Fibroblast of skin of abdomen (primary cell): ENCODE measurements around the gene PELI3.
"Not testable (repeated sequence)": the region's sequence is repeated elsewhere in the genome, so short reads cannot be mapped to it uniquely, and the experiment has no call there.

Experiments
- DNase-seq: peaks from one replicate; pipeline ENCODE4 v3.0.0-alpha.2; 2013

Gene PELI3

DNA sequence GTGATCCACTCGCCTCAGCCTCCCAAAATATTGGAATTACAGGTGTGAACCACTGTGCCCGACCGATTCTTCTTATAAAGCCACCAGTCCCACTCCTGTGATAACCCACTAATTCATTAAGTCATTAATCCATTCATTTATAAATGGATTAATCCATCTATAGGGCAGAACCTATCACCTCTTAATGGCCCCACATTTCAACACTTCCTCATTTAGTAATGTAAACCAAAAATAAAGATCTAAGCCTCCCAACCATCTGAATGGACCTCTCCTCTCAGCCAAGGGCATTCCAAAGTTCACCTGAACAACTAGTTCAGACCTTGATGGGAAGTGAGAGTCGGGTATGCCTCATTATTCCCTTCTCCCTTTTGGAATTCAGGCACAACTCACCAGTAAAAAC is 18.2 kb upstream of the PELI3 start:
- DNase-seq: no peak

DNA sequence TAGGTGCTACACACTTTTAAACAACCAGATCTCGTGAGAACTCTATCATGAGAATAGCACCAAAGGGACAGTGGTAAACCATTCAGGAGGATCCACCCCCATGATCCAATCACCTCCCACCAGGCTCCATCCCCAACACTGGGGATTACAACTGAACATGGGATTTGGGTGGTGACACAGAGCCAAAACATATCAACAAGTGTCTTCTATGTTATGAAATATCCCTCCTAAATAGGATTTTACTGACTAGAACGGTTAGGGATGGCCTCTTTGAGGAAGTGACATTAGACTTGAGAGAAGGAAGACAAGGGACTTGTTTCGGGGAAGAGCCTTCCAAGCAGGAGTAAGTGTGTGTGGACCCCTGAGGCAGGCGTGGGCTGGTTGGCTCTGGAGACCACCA is 16.1 kb upstream of the PELI3 start:
- DNase-seq: no peak

DNA sequence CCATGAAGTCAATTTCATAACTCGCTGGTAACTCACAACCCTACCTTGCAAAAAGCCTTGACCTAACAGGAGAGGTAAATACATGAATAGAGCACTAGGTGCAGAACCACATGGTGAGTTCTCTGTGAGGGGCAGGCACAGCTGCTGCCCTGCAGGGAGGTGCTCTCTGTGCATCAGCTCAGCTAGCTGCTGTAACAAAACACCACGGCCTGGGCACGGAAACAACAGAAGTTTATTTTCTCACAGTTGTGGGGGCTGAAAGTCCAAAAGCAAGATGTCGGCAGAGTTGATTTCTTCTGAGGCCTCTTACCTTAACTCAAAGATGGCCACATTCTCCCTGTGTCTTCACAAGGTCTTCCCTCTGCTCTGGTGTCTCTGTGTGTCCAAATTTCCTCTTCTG is 15.0 kb upstream of the PELI3 start:
- no peak for DNase-seq

DNA sequence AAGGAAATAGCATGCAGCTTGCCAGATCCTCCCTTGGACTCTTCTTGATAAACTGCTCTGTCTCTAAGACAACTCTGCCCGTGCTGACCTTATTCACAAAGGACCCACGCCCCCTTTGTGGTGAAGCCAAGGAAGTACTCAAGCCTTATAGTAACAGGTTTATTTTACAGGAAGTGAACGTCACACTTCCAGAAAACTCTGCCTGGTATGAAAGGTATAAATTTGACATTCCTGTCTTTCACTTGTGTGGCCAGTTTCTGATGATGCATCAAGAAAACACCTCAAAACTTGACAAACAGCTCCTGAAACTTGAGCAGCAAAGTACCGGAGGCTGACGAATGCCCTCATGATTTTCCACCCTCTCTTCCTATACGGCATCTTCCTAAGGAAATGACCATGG is 12.5 kb upstream of the PELI3 start:
- no peak for DNase-seq

DNA sequence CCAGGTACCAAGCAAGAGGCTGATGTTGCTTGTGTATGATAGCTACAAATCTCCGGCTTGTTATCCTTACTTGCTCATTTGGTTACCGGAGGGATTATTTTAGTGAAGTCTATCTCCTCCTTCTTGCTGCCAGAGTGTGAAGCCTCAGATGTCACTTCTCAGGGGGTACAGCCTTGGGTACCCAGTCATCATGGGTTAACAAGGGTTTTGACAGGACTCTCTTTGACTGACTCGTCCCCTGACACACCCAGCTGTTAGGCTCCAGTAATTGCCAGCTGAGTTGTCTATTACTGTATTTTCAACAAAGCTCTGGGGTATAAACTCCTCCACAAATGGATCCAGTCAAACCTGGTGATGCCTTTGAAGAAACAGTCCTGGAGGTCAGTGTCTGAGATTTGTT is 11.9 kb upstream of the PELI3 start:
- DNase-seq: no peak

DNA sequence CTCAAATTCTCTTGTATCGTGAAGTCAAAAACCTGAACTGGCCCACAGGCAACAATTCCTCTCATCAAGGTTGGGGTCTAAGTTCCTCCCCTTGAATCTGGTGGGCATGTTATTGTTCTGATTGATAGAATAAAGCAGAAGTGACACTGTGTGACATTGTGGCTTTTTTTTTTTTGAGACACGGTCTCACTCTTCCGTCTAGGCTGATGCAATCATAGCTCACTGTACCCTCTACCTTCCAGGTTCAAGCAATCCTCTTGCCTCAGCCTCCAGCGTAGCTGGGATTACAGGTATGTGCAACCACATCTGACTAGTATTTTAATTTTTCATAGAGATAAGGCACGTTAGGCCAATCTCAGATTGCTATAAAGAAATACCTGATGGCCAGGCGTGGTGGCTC is 8.9 kb upstream of the PELI3 start:
- no peak for DNase-seq

DNA sequence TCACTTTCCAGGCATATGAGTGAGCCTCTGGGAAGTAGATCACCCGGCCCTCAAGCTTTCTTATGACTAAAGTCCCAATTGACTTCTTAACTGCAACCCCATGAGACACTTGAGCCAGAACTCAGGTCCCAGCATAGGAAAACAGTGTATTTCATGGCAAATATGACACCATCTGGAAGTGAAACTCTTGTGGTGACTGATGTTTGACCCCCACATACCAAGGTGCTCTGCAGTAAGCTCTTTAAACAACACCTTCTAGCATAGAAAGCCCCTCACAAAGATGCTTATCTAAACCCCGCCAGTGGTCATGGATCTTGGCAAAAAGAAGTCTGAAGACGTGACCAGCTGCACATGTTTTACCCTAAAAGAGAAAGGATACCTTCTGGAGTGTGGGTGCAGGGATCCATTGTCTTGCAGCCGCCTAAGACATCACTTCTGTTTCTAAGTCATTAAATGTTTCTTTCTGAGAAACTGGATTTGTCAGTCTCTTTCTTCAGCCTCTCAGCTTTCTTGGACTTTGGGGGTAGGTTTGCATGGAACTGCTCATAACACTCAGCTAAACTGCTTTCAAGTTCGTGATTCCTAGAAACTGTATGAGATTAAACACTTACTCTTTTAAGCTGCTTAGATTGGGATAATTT is 7.4 kb upstream of the PELI3 start:
- DNase-seq: no peak

DNA sequence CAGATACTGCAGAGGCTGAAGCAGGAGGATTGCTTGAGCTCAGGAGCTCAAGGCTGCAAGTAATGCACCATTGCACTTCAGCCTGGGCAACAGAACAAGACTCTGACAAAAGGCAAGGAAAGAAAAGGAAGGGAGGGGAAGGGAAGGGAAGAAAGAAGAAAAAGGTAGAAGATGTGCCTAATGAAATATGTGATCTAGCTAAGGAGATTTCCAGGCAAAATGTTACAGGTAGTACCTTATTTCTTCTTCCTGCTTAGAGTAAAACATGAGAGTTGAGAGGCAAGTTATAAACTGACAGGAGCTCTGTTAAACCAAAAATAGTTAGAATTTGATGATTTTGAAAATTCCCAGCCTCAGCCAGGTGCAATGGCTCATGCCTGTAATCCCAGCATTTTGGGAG is 4.7 kb upstream of the PELI3 start:
- no peak for DNase-seq

DNA sequence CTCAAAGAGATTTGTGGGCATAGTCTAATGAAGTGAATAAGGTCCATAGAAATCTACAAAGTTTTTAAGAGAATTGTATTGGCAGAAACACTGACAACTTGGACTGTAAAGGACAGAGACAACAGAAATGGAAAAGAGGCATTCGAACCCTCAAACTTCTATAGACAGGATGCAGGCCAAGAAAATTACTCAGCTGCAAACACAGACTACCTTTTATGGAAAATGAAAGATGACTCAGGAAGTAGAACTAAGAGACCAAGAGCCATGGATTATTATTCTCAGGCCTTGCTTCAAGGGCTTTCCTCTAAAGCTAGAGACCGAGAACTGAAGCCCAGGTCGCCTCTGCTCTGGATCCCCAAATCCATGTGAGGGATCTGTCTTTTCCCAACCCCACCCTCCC is 3.8 kb upstream of the PELI3 start:
- DNase-seq: no peak

DNA sequence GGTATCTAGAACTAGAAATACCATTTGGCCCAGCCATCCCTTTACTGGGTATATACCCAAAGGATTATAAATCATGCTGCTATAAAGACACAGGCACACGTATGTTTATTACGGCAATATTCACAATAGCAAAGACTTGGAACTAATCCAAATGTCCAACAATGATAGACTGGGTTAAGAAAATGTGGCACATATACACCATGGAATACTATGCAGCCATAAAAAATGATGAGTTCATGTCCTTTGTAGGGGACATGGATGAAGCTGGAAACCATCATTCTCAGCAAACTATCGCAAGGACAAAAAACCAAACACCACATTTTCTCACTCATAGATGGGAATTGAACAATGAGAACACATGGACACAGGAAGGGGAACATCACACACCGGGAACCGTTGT is 2.6 kb upstream of the PELI3 start:
- DNase-seq: not testable (repeated sequence)

DNA sequence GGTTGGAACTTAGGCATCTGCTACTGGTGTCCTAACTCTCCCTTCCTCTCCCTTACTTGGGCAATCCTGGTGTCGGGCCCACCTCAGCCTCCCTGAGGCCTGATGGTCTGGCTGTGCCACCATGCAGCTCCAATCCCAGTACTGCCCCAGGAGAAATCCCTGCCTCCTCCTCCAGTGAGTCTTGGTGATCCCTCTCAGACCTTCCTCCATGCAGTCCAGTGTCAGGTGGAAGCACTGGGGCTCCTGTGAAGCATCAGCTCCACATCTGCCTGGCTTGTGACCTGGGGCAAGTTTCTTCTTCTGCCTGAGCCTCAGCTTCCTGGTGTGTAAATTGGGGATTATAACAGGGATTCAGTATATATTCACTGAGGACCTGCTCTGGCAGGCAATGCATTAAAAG is 1.8 kb upstream of the PELI3 start:
- no peak for DNase-seq

DNA sequence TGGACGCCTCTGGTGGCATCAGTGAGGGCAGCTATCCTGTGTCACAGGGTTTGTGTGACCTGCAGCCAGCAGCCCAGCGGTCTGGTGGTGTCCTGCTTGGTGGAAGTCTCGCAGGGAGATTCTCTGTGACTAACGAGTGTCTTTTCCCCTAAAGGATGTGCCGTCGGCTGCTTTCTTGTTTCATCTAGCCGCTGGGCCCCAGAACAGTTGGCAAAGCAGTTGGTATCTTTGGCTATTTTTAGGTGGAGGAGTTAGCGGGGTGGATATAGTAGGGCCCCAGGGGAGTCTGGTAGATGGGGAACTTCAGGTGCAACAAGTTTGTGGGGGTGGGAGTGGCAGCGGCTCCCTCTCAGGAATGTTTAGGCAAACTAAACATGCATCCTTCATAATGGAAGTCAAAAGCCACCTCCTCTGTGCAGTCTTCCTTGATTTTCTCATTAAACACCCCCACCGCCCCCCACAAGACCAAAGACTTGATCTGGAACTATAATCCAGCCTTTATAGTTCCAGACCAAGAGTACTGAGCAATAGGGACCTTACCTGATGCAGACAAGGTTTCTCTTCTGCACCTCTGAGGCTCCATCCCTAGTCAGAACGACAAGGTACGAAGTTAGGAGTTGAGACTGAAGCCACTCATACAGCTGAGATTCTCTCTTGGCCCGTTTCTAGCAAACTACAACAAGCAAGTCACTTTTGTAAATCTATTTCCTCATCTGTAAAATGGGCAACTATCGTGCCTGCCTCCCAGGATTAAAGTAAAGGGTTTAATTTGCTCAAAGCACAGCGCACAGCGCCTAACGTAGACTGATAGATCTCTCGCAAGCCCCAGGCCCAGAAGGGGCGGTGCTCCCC is 1.1 kb upstream of the PELI3 start:
- DNase-seq: no peak

DNA sequence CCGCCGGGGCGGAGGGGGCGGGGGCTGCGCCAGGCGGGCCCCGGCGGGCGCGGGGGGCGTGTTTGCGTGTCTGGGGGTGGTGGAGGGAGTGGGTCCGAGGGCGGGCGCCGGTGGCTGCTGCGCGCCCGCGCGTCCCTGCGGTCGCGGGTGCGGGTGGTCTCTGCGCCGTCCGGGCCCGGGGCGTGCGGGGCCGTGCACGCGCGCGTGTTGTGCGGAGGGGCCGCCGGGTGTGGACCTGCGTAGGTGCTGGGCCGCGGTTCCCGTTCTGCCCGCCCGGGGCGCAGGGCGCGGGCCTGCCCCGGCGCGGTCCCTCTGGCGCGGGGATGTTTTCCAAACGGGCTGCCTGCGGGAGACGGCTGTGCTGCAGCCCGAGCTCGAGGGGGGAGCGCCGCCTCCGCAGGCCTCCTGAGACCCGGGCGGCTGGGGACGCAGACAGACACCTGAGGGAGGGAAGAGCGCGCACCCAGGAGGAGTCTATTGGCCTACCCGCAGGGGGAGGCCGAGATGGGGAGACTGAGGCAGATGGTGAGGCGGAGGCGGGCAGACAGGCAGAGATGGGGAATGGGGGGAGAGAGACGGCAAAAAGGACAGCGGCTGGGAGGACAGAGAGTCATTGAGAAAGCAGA is 442 bp downstream of the PELI3 start:
- DNase-seq: peak; percentile 26

DNA sequence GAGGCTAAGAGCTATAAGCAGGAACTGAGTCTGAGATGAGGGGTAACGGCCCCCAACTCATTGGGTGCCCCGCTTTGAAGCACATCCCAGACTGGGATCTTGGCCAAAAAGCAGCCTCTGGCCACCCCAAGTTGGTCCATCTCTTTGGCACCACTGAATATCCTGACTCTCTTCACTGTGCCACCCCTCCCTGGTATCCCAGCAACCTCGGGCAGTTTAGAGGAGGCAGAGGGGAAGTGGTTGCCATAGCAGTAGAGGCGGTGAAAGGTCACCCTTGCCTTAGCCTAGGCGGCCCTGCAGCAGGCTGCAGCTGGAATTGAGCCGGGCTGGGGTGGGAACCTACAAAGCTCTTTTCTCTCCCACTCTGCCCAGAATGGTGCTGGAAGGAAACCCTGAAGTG is 1.1 kb downstream of the PELI3 start:
- no peak for DNase-seq

DNA sequence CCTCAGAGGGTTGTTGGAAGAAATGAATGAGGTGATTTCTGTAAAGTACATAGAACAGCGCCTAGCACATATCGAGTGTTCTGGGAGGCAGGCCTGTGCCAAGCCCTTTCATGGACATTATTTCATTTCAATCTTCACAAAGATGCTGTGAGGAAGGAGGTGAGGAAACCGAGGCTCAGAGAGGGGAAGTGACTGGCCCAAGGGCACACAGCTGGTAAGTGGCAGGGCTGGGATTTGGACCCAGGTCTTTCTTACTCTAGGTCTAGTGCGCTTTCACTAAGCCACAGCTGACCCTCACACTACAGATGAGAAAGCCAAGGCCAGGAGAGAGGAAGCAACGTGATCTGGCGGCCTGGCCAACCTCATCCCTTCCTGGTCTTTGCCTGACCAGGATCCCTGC is 2.0 kb downstream of the PELI3 start:
- DNase-seq: no peak

DNA sequence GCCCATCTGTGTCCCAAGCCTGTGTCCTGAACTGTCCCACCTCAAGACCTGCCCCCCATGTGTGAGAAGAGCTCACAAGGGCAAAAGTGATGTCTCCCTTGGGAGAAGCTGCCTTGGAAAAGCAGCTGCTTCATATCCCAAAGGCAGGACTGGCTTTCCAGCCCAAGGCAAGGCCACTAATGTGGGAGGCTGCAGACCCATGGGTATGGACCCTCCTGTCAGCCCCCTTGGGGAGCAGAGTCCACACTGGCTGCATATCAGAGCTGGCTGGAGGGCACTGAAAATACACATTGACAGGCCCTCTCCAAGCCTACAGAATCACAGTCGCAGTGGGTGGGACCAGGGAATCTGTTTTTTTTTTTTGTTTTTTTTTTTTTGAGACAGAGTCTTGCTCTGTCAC is 2.7 kb downstream of the PELI3 start:
- DNase-seq: no peak

DNA sequence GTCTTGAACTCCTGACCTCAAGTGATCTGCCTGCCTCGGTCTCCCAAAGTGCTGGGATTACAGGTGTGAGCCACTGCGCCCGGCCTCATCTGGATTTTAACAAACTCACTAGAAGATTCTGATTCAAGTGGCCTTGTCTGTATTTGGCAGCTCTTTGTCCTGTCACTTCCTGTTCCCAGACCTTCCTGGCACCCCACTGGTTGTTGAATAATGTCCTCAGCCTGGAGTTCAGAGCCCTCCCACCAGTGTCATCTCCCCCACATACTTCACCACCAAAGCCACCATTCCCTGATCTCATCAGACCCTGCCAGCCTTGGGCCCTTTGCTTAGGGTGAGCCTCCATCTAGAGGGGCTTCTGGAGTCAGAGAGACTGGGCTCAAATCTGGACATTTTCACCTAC is 3.3 kb downstream of the PELI3 start:
- DNase-seq: no peak

DNA sequence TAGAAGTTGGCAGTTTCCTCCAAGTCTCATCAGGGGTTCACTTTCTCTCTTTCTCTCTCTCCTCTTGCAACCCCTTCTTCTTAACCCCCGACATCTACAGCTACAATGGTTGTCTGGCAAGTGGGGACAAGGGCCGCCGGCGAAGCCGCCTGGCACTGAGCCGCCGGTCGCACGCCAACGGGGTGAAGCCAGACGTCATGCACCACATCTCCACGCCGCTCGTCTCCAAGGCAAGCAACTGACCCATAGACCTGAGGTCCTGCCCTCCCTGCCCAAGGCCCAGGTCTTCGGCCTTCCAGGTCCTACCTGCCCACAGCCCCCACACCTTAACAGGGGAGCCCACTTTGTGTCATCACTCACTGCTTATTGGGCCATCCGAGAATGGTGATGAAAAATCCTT is 4.4 kb downstream of the PELI3 start:
- no peak for DNase-seq

DNA sequence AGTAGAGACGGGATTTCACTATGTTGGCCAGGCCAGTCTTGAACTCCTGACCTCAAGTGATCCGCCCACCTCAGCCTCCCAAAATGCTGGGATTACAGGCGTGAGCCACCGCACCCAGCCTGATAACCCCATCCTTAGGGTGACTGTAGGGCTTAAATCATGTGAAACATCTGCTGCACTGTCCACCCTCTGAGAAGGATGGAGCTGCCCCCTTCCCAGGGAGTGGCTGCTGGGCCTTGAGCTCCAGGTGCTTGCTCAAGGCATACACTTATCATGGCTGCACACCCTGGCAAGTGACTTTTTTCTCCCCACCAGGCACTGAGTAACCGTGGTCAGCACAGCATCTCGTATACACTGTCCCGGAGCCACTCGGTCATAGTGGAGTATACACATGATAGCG is 5.3 kb downstream of the PELI3 start:
- DNase-seq: no peak

DNA sequence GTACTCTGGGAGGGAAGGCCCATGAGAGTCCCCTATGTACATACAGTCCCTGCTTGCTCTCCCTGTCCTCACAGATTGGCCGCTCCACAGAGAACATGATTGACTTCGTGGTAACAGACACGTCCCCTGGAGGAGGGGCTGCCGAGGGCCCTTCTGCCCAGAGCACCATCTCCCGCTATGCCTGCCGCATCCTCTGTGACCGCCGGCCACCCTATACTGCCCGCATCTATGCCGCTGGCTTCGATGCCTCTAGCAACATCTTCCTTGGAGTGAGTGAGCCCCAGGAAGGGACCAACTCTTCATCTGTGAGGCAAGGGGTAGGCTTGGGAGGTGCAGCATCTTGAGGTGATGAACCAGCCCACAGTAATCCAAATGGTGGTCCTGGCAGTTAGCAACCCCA is 6.5 kb downstream of the PELI3 start:
- no peak for DNase-seq

DNA sequence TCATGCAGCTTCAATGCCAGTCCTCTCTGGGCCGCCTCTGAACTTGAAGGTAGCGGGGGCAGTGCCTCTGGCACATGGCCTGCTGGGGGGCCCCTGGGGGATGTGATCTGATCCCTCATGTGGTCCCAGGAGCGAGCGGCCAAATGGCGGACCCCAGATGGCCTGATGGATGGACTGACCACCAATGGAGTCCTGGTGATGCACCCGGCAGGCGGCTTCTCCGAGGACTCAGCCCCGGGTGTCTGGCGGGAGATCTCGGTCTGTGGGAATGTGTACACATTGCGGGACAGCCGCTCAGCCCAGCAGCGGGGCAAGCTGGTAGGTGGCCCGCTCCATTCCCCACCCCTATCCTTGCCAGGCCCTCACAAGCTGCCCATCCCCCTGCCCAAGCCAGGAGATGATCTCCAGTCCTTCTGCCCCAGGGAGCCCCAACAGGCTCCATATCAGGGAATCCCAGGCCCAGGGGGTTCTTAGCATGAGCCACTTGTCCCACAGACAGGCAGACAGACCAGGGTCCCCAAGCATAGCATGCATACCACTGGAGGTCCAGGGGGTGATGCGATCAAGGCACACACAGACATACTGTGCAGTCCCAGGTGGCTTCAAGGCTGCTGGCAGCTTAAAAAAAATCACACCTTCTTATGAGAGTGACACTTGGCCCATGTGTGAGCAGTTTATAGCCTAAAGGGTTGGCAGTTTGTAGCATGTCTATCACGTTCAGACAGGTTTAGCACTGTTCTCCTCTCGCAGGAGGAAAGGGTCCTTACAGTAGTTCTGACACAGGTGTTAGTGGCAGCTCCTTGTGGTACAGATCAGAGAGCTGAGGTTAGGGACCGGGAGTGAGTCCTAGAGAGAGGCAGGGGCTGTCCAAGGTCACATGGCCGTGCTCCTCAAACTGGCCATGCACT is 7.2 kb downstream of the PELI3 start:
- no peak for DNase-seq

DNA sequence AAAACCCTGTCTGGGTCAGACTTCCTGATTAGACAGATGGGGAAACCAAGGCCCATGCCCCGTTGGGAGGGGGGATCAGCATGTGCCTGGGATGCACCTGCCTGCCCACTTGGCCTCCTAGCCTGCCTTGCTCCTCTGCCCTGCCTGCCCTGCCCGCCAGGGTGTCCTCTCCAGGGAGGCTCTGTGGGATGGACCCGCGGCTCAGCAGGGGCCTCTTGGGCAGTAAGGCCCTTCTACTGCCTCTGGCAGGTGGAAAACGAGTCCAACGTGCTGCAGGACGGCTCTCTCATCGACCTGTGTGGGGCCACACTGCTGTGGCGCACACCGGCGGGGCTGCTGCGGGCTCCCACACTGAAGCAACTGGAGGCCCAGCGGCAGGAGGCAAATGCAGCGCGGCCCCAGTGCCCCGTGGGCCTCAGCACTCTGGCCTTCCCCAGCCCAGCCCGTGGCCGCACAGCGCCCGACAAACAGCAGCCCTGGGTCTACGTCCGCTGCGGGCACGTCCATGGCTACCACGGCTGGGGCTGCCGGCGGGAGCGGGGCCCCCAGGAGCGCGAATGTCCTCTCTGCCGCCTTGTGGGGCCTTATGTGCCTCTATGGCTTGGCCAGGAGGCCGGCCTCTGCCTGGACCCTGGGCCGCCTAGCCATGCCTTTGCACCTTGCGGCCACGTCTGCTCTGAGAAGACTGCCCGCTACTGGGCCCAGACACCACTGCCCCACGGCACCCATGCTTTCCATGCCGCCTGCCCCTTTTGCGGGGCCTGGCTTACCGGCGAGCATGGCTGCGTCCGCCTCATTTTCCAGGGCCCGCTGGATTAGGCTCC is 8.9 kb downstream of the PELI3 start:
- no peak for DNase-seq
